GM19395 (cell line): ENCODE data around the gene RAB3GAP1.
A peak's percentile ranks its signal among the peaks of the same experiment; 100 is the strongest.
"Not testable (repeated sequence)": the region's sequence is repeated elsewhere in the genome, so short reads cannot be mapped to it uniquely, and the experiment has no call there.

Experiments used
- ATAC-seq: cut with Tn5 transposase; IDR thresholded peaks from one replicate; pipeline ENCODE4 v1.9.1; 2021; ENCODE audit warnings: mild to moderate bottlenecking, moderate library complexity; ENCODE audit not compliant: unreplicated experiment

RAB3GAP1 gene

GRCh38 chr2:135052997-135053474 lies 944 bp downstream of the RAB3GAP1 start:
- peak; percentile 44 for ATAC-seq

GRCh38 chr2:135055182-135055786 lies 3.2 kb downstream of the RAB3GAP1 start:
- ATAC-seq = no peak

GRCh38 chr2:135056790-135057189 lies 4.7 kb downstream of the RAB3GAP1 start:
- ATAC-seq = no peak

GRCh38 chr2:135059577-135059976 lies 7.5 kb downstream of the RAB3GAP1 start:
- ATAC-seq = no peak

- no peak for ATAC-seq
These were observed 11.1 kb downstream of the RAB3GAP1 start for GRCh38 chr2:135063210-135063609.

- no peak for ATAC-seq
These were observed 12.1 kb downstream of the RAB3GAP1 start for GRCh38 chr2:135064149-135064548.

GRCh38 chr2:135066710-135067109 lies 14.6 kb downstream of the RAB3GAP1 start:
- ATAC-seq = no peak

- ATAC-seq = no peak
These were observed 20.3 kb downstream of the RAB3GAP1 start for GRCh38 chr2:135072125-135072997.

- no peak for ATAC-seq
These were observed 22.1 kb downstream of the RAB3GAP1 start for GRCh38 chr2:135074216-135074615.

GRCh38 chr2:135076556-135076955 lies 24.5 kb downstream of the RAB3GAP1 start:
- ATAC-seq = no peak

- ATAC-seq = no peak
These were observed 26.3 kb downstream of the RAB3GAP1 start for GRCh38 chr2:135078417-135078816.

GRCh38 chr2:135086222-135086621 lies 34.1 kb downstream of the RAB3GAP1 start:
- ATAC-seq = no peak

- ATAC-seq = not testable (repeated sequence)
These were observed 37.5 kb downstream of the RAB3GAP1 start for GRCh38 chr2:135089597-135089996.

- no peak for ATAC-seq
These were observed 39.6 kb downstream of the RAB3GAP1 start for GRCh38 chr2:135091681-135092080.

GRCh38 chr2:135093193-135093592 lies 41.1 kb downstream of the RAB3GAP1 start:
- no peak for ATAC-seq

GRCh38 chr2:135093670-135094330 lies 41.7 kb downstream of the RAB3GAP1 start:
- ATAC-seq = no peak

GRCh38 chr2:135094508-135094907 lies 42.4 kb downstream of the RAB3GAP1 start:
- no peak for ATAC-seq

GRCh38 chr2:135095591-135095990 lies 43.5 kb downstream of the RAB3GAP1 start:
- ATAC-seq = no peak

- no peak for ATAC-seq
These were observed 44.8 kb downstream of the RAB3GAP1 start for GRCh38 chr2:135096665-135097446.

GRCh38 chr2:135097532-135098231 lies 45.6 kb downstream of the RAB3GAP1 start:
- ATAC-seq = no peak
